GM18508 (cell line): Measurements from ENCODE around the gene TNS1.
"Not testable (repeated sequence)": the region's sequence is repeated elsewhere in the genome, so short reads cannot be mapped to it uniquely, and the experiment has no call there.

Source experiments
- ATAC-seq: cut with Tn5 transposase; IDR thresholded peaks from one replicate; pipeline ENCODE4 v1.9.1; 2021; ENCODE audit warnings: moderate number of reproducible peaks; ENCODE audit not compliant: insufficient read depth, unreplicated experiment

The TNS1 gene

DNA sequence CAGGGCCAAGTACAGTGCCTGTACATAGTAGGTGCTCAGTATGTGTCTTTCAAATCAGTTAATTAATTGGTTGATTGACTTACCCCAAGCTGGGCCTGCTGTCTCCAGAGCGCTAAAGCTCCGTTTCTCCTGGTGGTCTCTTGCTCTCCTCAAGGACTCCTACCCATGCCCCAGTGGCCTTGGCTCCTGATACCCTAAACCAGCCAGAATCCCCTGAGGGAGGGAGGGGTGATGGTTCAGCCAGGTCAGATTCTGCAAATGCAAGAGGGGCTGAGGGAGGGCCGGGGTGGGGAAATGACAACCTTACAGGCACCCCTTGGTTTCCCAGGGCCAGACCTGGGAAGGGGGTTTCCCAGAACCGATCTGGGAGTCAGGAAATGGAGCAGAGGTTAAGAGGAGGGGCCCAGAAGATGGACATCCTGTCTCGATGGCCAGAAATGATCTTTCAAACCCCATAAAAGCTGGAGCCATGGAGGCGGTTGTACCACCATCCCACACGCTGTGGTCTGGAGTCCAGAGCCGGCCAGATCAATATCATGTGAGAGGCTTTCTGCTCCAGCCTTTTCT is 209.1 kb downstream of the TNS1 start:
- ATAC-seq, result no peak

DNA sequence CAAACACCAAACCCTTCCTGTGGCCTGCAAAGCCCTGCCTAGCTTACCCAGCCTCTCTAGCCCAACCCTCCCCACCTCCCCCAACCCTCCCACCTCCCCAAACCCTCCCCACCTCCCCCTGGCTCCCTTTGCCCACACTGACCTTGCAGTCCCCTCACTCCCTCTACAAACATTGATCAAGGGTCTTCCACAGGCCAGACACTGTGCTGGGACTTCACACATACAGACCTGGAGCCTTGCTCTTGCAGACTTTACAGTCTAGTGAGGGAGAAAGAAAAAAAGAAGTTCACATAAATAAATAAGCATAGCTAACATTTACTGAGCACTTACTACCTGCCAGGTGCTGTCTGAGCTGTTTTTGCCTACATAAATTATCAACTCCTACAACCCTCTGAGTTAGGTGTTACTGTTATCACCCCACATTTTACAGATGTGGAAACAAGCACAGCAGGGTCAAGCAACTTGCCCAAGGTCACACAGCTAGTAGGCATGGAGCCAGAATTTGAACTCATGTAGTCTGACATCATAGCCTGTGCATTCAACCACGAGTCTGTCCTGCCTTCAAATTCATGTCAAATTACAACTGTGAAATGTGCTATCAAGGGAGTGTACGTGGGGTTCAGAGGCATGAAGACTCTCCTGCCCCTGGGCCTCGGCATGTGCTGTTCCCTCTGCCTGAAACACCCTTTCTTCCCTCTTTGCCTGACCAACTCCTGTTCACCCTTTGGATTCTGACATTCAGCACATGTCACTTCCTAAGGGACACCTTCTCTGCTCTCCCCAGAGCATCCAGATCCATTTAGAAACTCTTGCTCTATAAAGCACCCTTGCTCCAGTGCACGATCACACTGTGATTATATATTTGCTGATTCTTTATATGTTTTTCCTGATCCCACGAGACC is 209.9 kb downstream of the TNS1 start:
- ATAC-seq, result no peak

DNA sequence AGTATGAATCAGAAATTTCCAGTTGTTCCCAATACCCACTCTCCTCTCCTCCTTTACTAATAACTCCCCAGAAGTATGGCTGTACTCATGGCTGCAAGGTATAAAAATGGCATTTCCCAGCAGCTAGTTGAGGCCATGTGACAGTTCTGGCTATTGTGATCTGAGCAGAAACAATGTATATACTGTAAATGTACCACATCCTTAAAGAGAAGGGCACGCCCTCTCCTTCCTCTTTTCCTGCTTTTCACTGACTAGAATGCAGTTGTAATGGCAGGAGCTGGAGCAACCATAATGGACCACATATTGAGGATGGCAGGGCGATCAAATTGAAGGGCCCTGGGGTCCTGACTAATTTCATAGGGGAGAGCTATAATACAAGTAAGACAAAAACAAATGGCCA is 211.2 kb downstream of the TNS1 start:
- ATAC-seq, result no peak

DNA sequence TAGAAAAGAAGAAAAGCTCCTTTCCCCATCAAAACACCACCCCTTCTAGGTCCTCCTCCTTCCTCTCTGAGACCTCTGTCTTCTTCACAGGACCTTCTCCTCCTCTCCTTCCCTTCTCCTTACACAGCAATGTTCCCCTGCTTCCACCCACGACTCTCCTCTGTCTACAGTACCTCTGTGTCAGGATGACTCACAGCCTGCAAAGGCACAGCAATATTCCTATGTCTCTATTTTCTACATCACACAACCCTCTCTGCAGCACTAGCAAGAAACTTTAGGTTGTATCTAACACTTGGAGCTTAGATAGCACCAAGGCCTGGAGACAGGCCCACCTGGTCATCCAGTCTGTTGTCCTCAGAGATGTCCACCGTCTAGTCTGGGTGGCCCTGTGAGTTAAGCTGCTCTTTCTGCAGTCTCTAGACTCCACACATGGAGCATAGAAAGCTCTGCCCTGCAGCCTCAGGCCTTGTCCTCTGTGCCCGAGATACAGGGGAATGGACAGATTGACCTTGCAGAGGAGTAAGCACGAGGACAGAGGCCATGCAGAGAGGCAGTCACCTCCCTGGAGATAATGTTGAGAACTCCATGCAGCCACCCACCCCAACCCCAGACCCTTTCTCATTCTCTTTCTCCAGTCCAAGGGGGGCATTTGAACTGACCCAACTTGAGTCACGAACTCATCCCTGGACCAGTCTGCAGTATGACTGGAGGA is 212.0 kb downstream of the TNS1 start:
- no peak for ATAC-seq

DNA sequence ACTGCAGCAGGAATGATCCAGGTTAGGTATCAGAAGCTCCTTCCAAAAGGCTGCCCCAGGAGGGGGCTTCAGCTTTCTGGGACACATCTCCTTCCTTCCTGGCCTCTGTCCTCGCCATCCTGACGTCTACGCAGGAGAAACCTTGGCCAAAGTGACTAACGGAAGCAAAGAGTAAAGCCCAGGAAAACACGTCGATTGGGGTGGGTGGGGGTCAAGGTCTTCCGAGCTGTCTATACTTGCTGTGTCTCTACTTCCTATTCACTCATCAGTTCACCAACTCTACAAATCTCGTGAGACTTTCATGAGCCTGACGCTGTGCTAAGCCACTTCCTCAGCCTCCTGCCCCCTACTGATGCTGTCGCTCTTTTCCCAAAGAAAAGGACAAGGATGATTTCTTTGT is 212.6 kb downstream of the TNS1 start:
- no peak for ATAC-seq

DNA sequence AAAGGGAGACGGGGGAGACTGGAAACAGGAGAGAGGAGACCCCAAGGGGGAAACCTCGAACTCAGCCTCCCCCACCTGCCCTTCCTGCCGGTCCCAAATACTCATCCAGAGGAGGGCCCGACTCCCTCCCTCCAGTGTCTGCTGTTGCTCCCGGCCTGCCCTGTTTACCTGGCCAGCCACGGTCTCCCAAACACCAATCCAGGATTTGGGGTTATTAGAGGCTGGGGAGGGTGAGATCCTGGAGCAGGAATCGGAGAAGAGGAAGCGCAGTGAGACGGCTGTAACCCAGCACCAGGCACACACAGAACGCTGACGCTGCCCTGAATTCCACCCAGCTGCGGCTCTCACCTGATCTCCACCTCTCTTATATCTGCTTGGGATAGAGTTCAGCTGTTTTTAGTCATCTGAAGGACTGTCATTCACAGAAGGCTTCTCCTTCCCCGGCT is 213.0 kb downstream of the TNS1 start:
- ATAC-seq, result no peak

DNA sequence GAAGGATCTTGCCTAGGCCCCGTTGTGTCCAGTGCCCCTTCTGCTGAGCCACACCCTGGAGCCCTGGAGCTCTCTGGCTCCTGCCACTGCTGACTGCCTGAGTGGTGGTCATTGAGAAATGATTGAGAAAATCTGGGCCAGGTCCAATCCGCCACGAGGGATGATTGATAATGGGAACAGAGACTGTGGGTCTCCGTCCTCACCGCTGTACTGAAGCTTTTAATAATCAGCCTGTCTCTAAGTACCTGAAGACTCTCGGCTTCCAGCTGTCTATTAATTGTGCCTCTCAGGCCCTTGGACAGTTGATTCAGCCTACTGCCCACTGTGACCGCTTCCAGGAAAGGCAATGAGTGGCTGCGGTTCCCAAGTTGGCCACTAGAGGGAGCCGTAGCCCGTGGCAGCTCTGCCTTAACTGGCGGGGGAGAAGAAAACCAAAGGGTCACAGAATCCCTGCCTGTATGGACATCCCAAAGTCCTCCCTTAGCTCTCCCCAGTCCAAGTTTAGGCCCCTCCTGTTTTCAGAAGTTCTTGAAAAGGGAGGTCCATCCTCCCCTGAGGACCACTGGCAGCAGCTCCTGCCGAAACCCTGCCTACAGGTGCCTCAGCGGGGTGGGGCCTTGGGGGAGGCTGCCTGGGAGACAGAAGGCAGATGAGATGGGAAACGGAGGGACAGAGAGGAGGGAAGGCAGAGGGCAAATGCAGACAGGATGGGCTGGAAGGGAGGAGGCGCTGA is 213.6 kb downstream of the TNS1 start:
- no peak for ATAC-seq

DNA sequence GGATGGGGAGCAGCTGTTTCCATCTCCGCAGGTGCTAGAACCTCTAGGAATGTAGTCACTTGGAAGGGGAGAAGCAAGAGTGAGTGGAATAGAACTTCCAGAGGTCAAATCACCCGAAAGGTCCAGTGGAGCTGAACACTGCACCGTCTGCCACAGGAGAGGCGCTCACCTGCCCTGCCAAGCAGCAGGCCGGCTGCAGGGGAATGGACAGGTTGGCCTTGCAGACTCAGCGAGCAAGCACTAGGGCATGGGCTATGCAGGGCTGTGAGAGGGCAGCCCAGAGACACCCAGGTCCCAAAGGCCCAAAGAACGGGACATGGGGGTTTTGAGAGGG is 214.2 kb downstream of the TNS1 start:
- no peak for ATAC-seq

DNA sequence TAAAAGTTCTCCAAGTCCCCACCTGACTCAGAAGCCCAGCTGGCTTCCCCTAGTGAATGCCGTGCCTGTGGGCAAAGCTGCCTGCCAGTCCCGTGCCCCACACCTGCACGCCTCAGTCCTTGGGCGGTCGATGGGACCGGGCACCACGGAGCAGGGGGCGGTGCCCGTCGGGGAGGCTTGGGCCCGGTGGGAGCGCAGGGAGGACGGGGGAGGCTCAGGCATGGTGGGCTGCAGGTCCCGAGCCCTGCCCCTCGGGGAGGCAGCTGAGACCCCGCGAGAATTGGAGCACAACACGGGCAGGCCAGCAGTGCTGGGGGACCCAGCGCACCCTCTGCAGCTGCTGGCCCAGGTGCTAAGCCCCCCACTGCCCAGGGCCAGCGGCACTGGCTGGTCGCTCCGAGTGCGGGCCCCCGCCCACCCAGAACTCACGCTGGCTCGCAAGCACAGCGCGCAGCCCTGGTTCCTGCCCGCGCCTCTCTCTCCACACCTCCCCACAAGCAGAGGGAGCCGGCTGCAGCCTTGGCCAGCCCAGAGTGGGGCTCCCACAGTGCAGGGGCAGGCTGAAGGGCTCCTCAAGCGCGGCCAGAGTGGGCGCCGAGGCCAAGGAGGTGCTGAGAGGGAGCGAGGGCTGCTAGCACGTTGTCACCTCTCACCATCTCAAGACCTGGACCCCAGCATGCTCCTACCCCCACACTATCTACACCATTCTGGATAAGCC is 215.5 kb downstream of the TNS1 start:
- ATAC-seq, result no peak

DNA sequence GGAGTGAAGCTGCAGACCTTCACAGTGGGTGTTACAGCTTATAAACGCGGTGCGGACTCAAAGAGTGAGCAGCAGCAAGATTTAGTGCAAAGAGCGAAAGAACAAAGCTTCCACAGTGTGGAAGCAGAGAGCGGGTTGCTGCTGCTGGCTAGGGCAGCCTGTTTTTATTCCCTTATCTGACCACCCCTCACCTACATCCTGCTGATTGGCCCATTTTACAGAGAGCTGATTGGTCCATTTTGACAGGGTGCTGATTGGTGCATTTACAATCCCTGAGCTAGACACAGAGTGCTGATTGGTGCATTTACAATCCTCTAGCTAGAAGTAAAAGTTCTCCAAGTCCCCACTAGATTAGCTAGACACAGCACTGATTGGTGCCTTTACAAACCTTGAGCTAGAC is 216.2 kb downstream of the TNS1 start:
- not testable (repeated sequence) for ATAC-seq

DNA sequence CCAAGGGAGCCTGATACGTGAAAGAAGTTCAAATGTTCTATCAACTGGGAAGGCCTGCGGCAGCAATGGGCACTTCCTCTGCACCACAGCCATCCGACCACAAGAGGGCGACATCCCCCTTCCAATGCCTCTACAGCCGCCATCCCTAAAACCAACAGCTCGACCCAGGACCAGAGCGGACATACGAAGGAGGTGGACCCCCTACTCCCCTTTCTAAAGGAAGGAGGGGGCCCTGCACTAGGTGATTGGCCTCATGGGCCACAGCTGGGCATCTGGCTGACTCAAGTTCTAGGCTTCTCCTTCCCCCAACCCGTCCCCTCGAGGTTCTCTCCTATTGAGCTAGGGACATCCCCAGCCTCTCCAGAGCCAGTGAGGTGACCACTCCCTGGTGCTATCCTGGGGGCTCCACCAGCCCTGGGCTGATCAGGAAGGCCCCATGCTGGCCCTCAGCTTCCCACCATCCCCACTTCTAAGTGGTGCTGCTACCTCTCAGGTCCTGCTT is 217.2 kb downstream of the TNS1 start:
- ATAC-seq, result peak; percentile 74

DNA sequence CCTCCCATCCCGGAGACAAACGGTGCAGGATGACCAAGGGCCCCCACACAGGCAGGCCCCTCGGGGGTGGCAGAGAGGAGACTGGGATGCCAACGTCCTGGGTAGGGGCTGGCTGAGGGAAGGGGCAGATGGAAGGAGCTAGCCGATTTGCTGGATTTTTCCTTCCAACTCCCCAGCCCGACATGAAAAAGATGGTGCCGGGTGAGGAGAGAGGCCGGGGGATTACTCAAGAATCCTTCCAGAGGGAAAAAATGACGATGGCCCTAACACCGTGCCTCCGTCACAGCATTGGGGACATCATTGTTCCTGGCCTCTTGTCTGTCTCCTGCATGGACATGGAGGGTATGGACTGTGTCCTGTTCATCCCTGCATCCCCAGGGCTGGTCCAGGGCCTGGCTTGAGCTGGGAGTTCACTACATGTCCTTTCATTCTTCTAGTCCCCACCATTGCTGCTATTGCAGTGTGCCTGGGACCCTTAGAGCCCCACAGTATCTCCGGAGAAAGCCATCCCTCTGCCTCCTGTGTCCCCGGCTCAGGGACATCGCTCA is 217.7 kb downstream of the TNS1 start:
- no peak for ATAC-seq

DNA sequence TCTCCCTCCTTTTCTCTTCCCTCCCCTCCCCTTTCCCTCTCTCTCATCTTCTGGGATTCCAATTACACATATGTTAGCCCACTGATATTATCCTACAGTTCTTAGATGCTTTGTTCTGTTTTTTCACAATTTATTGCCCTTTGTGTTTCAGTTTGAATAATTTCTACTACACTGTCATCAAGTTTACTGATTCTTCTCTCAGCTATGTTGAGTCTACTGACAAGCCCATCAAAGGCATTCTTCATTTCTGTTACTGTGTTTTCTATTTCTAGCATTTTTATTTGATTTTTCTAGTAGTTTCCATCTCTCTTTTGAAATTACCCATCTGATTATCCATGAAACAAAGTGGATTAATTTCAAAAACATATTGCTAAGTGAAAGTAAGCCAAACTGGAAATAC is 219.6 kb downstream of the TNS1 start:
- ATAC-seq, result no peak

DNA sequence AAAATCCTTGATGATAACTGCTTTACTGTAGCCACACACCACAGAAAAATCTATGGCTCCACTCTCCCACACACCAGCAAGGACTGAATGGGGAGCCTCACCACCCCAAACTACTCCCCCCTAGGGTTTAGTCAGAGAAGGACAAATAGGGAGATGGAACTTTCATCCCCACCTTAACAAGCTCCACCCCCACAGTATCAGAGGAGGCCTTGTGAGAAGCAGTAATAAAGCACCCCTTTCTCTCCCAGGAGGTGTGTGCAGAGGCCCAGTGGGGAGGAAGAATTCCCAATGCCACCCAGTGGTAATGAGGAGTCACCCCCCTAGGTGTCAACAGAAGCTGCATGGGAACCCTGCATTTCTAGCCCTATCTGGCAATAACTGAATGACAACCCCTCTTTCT is 224.9 kb downstream of the TNS1 start:
- ATAC-seq, result no peak

DNA sequence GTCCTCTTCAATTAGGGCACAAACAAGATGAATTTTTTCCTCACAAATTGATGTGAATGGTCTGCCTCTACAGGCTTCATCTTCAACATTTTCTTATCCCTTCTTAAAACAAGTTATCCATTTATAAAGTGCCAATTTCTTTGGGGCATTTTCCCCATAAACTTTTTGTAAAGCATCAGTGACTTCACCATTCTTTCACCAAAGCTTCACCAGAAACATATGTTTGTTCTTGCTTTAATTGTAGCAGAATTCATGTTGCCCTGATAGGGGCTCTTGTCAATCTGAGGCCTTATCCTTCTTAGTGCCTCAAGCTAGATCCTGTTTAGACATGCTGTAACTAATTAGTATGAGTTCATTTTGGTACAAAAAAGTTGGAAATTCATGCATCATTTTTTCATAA is 226.2 kb downstream of the TNS1 start:
- ATAC-seq, result no peak

DNA sequence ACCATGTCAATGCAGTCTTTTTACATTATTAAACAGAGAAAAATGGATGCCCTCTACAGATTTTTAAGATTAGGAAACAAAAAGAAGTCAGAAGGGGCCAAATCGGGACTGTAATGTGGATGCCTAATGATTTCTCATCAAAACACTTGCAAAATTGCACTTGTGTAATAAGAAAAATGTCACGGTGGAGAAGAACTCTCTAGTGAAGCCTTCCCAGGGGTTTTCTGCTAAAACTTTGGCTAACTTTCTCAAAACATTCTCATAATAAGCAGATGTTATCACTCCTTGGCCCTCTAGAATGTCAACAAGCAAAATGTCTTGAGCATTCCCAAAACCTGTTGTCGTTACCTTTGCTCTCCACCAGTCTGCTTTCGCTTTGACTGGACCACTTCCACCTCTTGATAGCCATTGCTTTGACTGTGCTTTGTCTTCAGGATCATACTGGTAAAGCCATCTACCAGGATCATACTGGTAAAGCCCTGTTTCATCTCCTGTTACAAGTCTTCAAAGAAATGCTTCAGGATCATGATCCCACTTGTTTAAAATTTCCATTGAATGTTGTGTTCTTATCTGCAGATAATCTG is 226.8 kb downstream of the TNS1 start:
- no peak for ATAC-seq

DNA sequence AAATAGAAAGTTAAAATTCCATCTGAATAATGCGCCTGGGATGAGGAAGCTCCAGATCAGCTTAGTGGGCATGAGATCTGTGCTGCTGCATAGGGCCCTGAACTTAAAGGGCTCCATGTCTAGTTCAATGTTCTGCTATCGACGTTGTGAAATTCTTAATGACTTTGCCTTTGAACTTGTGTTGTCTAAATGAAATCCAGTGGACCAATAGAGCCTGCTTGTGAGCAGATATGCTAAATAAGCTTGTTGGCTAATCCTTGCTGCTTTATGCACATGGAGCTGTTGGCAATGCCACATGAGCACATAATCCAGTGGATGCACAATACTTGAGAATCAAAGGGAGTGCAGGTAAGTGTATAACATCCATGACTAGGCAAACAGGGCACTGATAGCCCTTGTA is 228.6 kb downstream of the TNS1 start:
- ATAC-seq, result no peak

DNA sequence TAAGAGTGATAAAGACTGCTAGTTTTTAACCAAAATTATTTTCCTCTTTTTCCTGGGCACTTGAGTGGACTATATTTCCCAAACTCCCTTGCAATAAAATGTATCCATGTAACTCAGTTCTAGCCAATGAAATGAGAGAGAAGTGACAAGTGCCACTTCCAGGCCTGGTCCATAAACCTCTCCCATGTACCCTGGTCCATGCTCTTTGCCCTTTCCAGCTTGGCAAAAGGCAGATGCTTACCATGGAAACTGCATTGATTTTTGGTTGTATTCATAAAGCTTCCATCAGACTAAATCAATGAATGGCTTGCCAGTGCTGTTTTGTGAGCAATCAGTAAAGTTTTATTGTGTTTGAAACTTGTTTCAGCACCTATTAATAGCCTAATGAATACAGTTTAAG is 229.3 kb downstream of the TNS1 start:
- ATAC-seq, result no peak

DNA sequence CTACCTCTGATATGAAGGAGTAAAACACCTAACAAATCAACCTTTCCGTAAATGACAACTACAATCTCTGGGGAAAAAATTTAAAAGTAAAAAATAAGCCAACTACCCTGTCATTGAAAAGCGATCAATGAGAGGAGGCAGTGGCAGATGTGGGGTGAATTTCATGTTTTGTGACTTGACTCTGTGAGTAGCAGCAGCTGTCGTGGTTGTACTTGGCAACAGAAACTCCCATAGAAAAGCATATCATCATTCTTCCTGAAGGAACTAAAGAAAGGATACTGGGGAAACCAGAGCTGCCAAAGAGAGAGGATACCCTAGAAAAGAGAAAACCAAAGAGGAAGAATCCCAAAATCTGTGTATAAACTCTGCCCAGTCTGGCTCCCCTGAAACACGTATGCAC is 236.4 kb downstream of the TNS1 start:
- no peak for ATAC-seq
